SK-N-SH treated with all-trans-retinoic acid at 6 μM for 48 hours (cell line): ENCODE results near the gene AUNIP.

Experiments
- ATAC-seq: fragments of 200-7000 bp; cut with Tn5 transposase; 3 replicates; pipeline ENCODE4 v1.9.1; 2020; ENCODE audit warnings: mild to moderate bottlenecking, moderate library complexity
- ARNTL ChIP-seq: fragments of 450-650 bp; formaldehyde crosslinking; IDR thresholded peaks from 2 replicates; pipeline ENCODE4 v1.5.0; 2020; ENCODE audit warnings: low read depth, mild to moderate bottlenecking, moderate library complexity, borderline replicate concordance
- BACH2 ChIP-seq: fragments of 250-450 bp; sonication (Bioruptor Pico); IDR thresholded peaks from 2 replicates; pipeline ENCODE4 v1.9.0; 2021; ENCODE audit warnings: mild to moderate bottlenecking, borderline replicate concordance
- CREB5 ChIP-seq: fragments of 250-450 bp; sonication (Bioruptor Pico); IDR thresholded peaks from 2 replicates; pipeline ENCODE4 v1.5.1; 2020; ENCODE audit warnings: low read depth, mild to moderate bottlenecking, moderate library complexity
- CSDC2 ChIP-seq: fragments of 250-450 bp; sonication (Bioruptor Pico); IDR thresholded peaks from 2 replicates; pipeline ENCODE4 v1.5.0; 2020; ENCODE audit warnings: mild to moderate bottlenecking, moderate library complexity
- CSRNP3 ChIP-seq: fragments of 250-450 bp; sonication (Bioruptor Pico); IDR thresholded peaks from 2 replicates; pipeline ENCODE4 v1.5.1; 2021; ENCODE audit warnings: mild to moderate bottlenecking, moderate library complexity
- ESRRG ChIP-seq: fragments of 250-450 bp; sonication (Bioruptor Pico); IDR thresholded peaks from 2 replicates; pipeline ENCODE4 v1.6.1; 2021; ENCODE audit warnings: mild to moderate bottlenecking
- ISL1 ChIP-seq: fragments of 250-450 bp; sonication (Bioruptor Pico); IDR thresholded peaks from 2 replicates; pipeline ENCODE4 v2.1.2; 2022; ENCODE audit warnings: mild to moderate bottlenecking, moderate library complexity
- OSR1 ChIP-seq: fragments of 250-450 bp; sonication (Bioruptor Pico); IDR thresholded peaks from 2 replicates; pipeline ENCODE4 v1.8.0; 2022; ENCODE audit warnings: moderate library complexity, mild to moderate bottlenecking, inconsistent platforms
- POU6F1 ChIP-seq: fragments of 250-450 bp; sonication (Bioruptor Pico); IDR thresholded peaks from 2 replicates; pipeline ENCODE4 v1.8.0; 2021; ENCODE audit warnings: low read depth, mild to moderate bottlenecking, moderate library complexity, borderline replicate concordance
- PPARA ChIP-seq: fragments of 250-450 bp; sonication (Bioruptor Pico); IDR thresholded peaks from 2 replicates; pipeline ENCODE4 v1.5.0; 2020; ENCODE audit warnings: mild to moderate bottlenecking, borderline replicate concordance
- RARB ChIP-seq: fragments of 250-450 bp; sonication (Bioruptor Pico); IDR thresholded peaks from 2 replicates; pipeline ENCODE4 v1.8.0; 2021; ENCODE audit warnings: mild to moderate bottlenecking, moderate library complexity
- SNAI2 ChIP-seq: fragments of 250-450 bp; sonication (Bioruptor Pico); IDR thresholded peaks from 2 replicates; pipeline ENCODE4 v1.5.0; 2020; ENCODE audit warnings: mild to moderate bottlenecking, moderate library complexity
- TCF4 ChIP-seq: fragments of 250-450 bp; sonication (Bioruptor Pico); IDR thresholded peaks from 2 replicates; pipeline ENCODE4 v1.8.0; 2021; ENCODE audit warnings: mild to moderate bottlenecking, moderate library complexity, borderline replicate concordance
- TOX ChIP-seq: fragments of 250-450 bp; sonication (Bioruptor Pico); IDR thresholded peaks from 2 replicates; pipeline ENCODE4 v1.8.0; 2021; ENCODE audit warnings: mild to moderate bottlenecking, moderate library complexity, borderline replicate concordance
- TSHZ2 ChIP-seq: fragments of 250-450 bp; sonication (Bioruptor Pico); IDR thresholded peaks from 2 replicates; pipeline ENCODE4 v1.5.0; 2020; ENCODE audit warnings: mild to moderate bottlenecking, moderate library complexity
- ZC3H10 ChIP-seq: fragments of 250-450 bp; sonication (Bioruptor Pico); IDR thresholded peaks from 2 replicates; pipeline ENCODE4 v1.5.1; 2021; ENCODE audit warnings: mild to moderate bottlenecking, moderate library complexity
- ZFP3 ChIP-seq: fragments of 250-450 bp; sonication (Bioruptor Pico); IDR thresholded peaks from 2 replicates; pipeline ENCODE4 v1.5.0; 2020; ENCODE audit warnings: mild to moderate bottlenecking, moderate library complexity
- ZFP30 ChIP-seq: fragments of 450-650 bp; formaldehyde crosslinking; IDR thresholded peaks from 2 replicates; pipeline ENCODE4 v1.5.0; 2022; ENCODE audit warnings: mild to moderate bottlenecking, moderate library complexity
- ZNF565 ChIP-seq: fragments of 450-650 bp; formaldehyde crosslinking; conservative IDR thresholded peaks from 2 replicates; pipeline ENCODE4 v1.5.0; 2020; ENCODE audit warnings: low read depth, mild to moderate bottlenecking, moderate library complexity
- ZNF70 ChIP-seq: fragments of 450-650 bp; formaldehyde crosslinking; IDR thresholded peaks from 2 replicates; pipeline ENCODE4 v1.5.0; 2020; ENCODE audit warnings: mild to moderate bottlenecking, moderate library complexity
- ZNF8 ChIP-seq: fragments of 450-650 bp; formaldehyde crosslinking; IDR thresholded peaks from 2 replicates; pipeline ENCODE4 v1.5.0; 2020; ENCODE audit warnings: mild to moderate bottlenecking, moderate library complexity

Gene AUNIP

GRCh38 chr1:25811384-25812082 is 47.7 kb downstream of the AUNIP start:
- TF ChIP-seq CSRNP3 (no peak), BACH2 (CRISPR knock-in tag) (no peak), ZFP30 (CRISPR knock-in tag) (no peak), POU6F1 (CRISPR knock-in tag) (no peak), ZNF565 (no peak), ZNF8 (CRISPR knock-in tag) (no peak), SNAI2 (no peak), TCF4 (CRISPR knock-in tag) (no peak), TOX (CRISPR knock-in tag) (no peak), ZC3H10 (CRISPR knock-in tag) (no peak)
- no peak for ATAC-seq

- TF ChIP-seq ZNF565 (no peak), TCF4 (CRISPR knock-in tag) (no peak), OSR1 (no peak), ESRRG (CRISPR knock-in tag) (no peak), TSHZ2 (CRISPR knock-in tag) (no peak)
- TF ChIP-seq, all 23 proteins: peak for 0
- peak; percentile 84 for ATAC-seq
Observed at GRCh38 chr1:25810341-25811299, 48.6 kb downstream of the AUNIP start.

GRCh38 chr1:25809929-25810328 is 49.3 kb downstream of the AUNIP start:
- peak; percentile 3; the same call in 1 of the 3 replicates for ATAC-seq

GRCh38 chr1:25809283-25809926 is 49.9 kb downstream of the AUNIP start:
- TF ChIP-seq ISL1 (CRISPR knock-in tag) (no peak), RARB (CRISPR knock-in tag) (no peak), POU6F1 (CRISPR knock-in tag) (no peak), CREB5 (CRISPR knock-in tag) (no peak), ARNTL (CRISPR knock-in tag) (no peak), PPARA (CRISPR knock-in tag) (no peak), OSR1 (no peak), TCF4 (CRISPR knock-in tag) (no peak), CSRNP3 (no peak), ZC3H10 (CRISPR knock-in tag) (no peak), CSDC2 (CRISPR knock-in tag) (no peak), SNAI2 (no peak), BACH2 (CRISPR knock-in tag) (no peak), ZNF70 (CRISPR knock-in tag) (no peak), ZNF8 (CRISPR knock-in tag) (no peak)
- no peak for ATAC-seq

More at GRCh38 chr1:25809929-25810328, 49.3 kb downstream of the AUNIP start:
- TF ChIP-seq ZNF70 (CRISPR knock-in tag) (peak; percentile 68), ZFP3 (CRISPR knock-in tag) (no peak)
